ENCODE measurements around the gene G3BP1.

DNA sequence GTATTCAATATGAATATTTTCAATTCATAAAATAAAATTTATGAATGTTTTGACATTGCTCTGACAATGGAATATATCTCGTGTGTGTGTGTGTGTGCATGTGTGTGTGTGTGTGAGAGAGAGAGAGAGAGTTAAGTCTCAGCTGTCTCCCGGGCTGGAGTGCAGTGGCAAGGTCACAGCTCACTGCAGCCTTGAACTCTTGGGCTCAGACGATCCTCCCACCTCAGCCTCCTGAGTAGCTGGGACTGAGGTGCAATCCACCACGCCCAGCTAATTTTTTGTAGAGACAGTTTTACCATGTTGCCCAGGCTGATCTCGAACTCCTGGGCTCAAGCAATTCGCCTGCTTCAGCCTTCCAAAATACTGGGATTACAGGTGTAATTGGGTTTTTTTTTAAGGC, 16.1 kb downstream of the G3BP1 start:
- no peak for TF ChIP-seq CTCF (IDR thresholded peaks at IDR 0.05; ENCODE audit: poor library complexity, severe bottlenecking)
- TF ChIP-seq EP300 (conservative IDR thresholded peaks at IDR 0.05; ENCODE audit: poor library complexity, severe bottlenecking), result no peak
- no peak for TF ChIP-seq EZH2 (IDR thresholded peaks at IDR 0.05; ENCODE audit: borderline replicate concordance, insufficient read depth, low read length, poor library complexity, severe bottlenecking)

Measured in neural cell (in vitro differentiated cells).